Activated effector memory CD4-positive, alpha-beta T cell treated with Interleukin-2 at 50 U/mL for 16 hours (primary cell): ENCODE data around the gene WEE2.
"Not testable (repeated sequence)": the region's sequence is repeated elsewhere in the genome, so short reads cannot be mapped to it uniquely, and the experiment has no call there.

ENCODE experiments used
- DNase-seq: peaks from one replicate; pipeline ENCODE4 v3.0.0-alpha.2; 2020

Gene WEE2

GRCh38 chr7:141708351-141708750 lies at the start of gene WEE2:
WEE2 (plus strand) TSS chr7:141708353; CDS start chr7:141708759, 406 bp downstream.
- no peak for DNase-seq

GRCh38 chr7:141659501-141659900 lies 48.7 kb upstream of the WEE2 start:
- DNase-seq: no peak

GRCh38 chr7:141660259-141660658 lies 47.9 kb upstream of the WEE2 start:
- DNase-seq: no peak

- DNase-seq: no peak
Measured at GRCh38 chr7:141663081-141663849, 44.9 kb upstream of the WEE2 start.

- DNase-seq: no peak
Measured at GRCh38 chr7:141664450-141664849, 43.7 kb upstream of the WEE2 start.

GRCh38 chr7:141665208-141666035 lies 42.7 kb upstream of the WEE2 start:
- no peak for DNase-seq

- no peak for DNase-seq
Measured at GRCh38 chr7:141666071-141666470, 42.1 kb upstream of the WEE2 start.

GRCh38 chr7:141668853-141669252 lies 39.3 kb upstream of the WEE2 start:
- DNase-seq: no peak

GRCh38 chr7:141671705-141672496 lies 36.3 kb upstream of the WEE2 start:
- no peak for DNase-seq

GRCh38 chr7:141673346-141673745 lies 34.8 kb upstream of the WEE2 start:
- no peak for DNase-seq

- no peak for DNase-seq
Measured at GRCh38 chr7:141674171-141674671, 33.9 kb upstream of the WEE2 start.

GRCh38 chr7:141674702-141675101 lies 33.5 kb upstream of the WEE2 start:
- no peak for DNase-seq

GRCh38 chr7:141675436-141676215 lies 32.5 kb upstream of the WEE2 start:
- DNase-seq: no peak

GRCh38 chr7:141676618-141677017 lies 31.5 kb upstream of the WEE2 start:
- no peak for DNase-seq

- DNase-seq: no peak
Measured at GRCh38 chr7:141679014-141679413, 29.1 kb upstream of the WEE2 start.

GRCh38 chr7:141685285-141686023 lies 22.7 kb upstream of the WEE2 start:
- DNase-seq: no peak

GRCh38 chr7:141686074-141686473 lies 22.1 kb upstream of the WEE2 start:
- DNase-seq: no peak

GRCh38 chr7:141686670-141687069 lies 21.5 kb upstream of the WEE2 start:
- DNase-seq: no peak

- no peak for DNase-seq
Measured at GRCh38 chr7:141688043-141688442, 20.1 kb upstream of the WEE2 start.

GRCh38 chr7:141689072-141689825 lies 18.9 kb upstream of the WEE2 start:
- DNase-seq: not testable (repeated sequence)

GRCh38 chr7:141691540-141691939 lies 16.6 kb upstream of the WEE2 start:
- no peak for DNase-seq
